Progenitor cell of endocrine pancreas (in vitro differentiated cells): Measurements from ENCODE around the gene LRCH1. TPM values are rescaled to one million over a fixed set of nuclear protein-coding genes. Genes with fewer than 3 reads are reported as not detected.

Source experiments
- DNase-seq: peaks from one replicate; pipeline ENCODE4 v3.0.0; 2021; ENCODE audit warnings: low spot score; ENCODE audit not compliant: unreplicated experiment
- H3K27ac Mint-ChIP-seq: 2 replicates; pipeline ENCODE4 v1.8.0; 2021; ENCODE audit warnings: mild to moderate bottlenecking, moderate library complexity, mixed read lengths
- H3K27me3 Mint-ChIP-seq: 2 replicates; pipeline ENCODE4 v1.8.0; 2021; ENCODE audit warnings: mixed read lengths
- H3K36me3 Mint-ChIP-seq: 2 replicates; pipeline ENCODE4 v1.8.0; 2022; ENCODE audit warnings: mixed read lengths; ENCODE audit not compliant: insufficient read depth
- H3K4me1 Mint-ChIP-seq: 2 replicates; pipeline ENCODE4 v1.8.0; 2021; ENCODE audit warnings: low read depth, mixed read lengths
- H3K4me3 Mint-ChIP-seq: 2 replicates; pipeline ENCODE4 v1.8.0; 2021; ENCODE audit warnings: low read depth, mild to moderate bottlenecking, moderate library complexity, mixed read lengths
- H3K9me3 Mint-ChIP-seq: 2 replicates; pipeline ENCODE4 v1.8.0; 2021; ENCODE audit warnings: low read depth, mixed read lengths
- CTCF ChIP-seq: fragments of 200-600 bp; sonication (generic); IDR thresholded peaks from one replicate; pipeline ENCODE4 v1.5.0; 2021; ENCODE audit warnings: antibody characterized with exemption, mild to moderate bottlenecking; ENCODE audit not compliant: unreplicated experiment
- total RNA-seq: library from RNA; stranded (reverse); gene quantifications from 2 replicates; pipeline ENCODE4 v1.2.1, GENCODE V29; 2021

The LRCH1 gene
- total RNA-seq, 1 donor from 2014 or later = 17.9 TPM

- Mint-ChIP-seq H3K36me3 (no peaks in the 10 kb centered on the region), H3K9me3 (no peaks in the 10 kb centered on the region), H3K4me1 (peaks cover 3% of the 10 kb centered on the region), H3K27ac (no peak overlapping the region), H3K27me3 (peaks cover 3% of the 10 kb centered on the region), H3K4me3 (no peak overlapping the region)
- DNase-seq = no peak
- TF ChIP-seq CTCF = no peak
Observed at GRCh38 chr13:46535825-46536224, 17.1 kb upstream of the LRCH1 start.

- H3K4me1 Mint-ChIP-seq = peaks cover 3% of the 10 kb centered on the region
- no peak for DNase-seq
- H3K27me3 Mint-ChIP-seq = peaks cover 3% of the 10 kb centered on the region
- no peaks in the 10 kb centered on the region for H3K9me3 Mint-ChIP-seq
- peak overlapping the region; percentile 26 for H3K27ac Mint-ChIP-seq
- no peak for TF ChIP-seq CTCF
- H3K36me3 Mint-ChIP-seq = no peaks in the 10 kb centered on the region
- H3K4me3 Mint-ChIP-seq = no peak overlapping the region
Observed at GRCh38 chr13:46536341-46536740, 16.6 kb upstream of the LRCH1 start.

DNA sequence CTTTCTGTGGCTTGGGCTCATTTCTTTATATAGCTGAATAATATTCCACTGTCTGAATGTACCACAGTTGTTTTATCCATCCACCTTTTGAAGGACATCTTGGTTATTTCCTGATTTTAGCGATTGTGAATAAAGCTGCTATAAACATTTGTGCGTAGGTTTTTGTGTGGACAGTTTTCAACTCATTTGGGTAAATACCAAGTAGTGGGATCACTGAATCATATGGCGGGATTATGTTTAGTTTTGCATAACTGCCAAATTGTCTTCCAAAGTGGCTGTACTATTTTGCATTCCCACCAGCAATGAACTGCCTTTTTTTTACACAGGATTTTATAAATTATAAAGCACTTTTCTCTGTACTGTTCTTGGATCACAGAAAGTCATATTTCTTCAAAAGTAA lies 13.7 kb upstream of the LRCH1 start:
- no peaks in the 10 kb centered on the region for H3K9me3 Mint-ChIP-seq
- DNase-seq = no peak
- no peaks in the 10 kb centered on the region for H3K36me3 Mint-ChIP-seq
- no peak for TF ChIP-seq CTCF
- H3K4me1 Mint-ChIP-seq = peaks cover 3% of the 10 kb centered on the region
- H3K4me3 Mint-ChIP-seq = no peak overlapping the region
- no peaks in the 10 kb centered on the region for H3K27me3 Mint-ChIP-seq
- H3K27ac Mint-ChIP-seq = no peak overlapping the region

DNA sequence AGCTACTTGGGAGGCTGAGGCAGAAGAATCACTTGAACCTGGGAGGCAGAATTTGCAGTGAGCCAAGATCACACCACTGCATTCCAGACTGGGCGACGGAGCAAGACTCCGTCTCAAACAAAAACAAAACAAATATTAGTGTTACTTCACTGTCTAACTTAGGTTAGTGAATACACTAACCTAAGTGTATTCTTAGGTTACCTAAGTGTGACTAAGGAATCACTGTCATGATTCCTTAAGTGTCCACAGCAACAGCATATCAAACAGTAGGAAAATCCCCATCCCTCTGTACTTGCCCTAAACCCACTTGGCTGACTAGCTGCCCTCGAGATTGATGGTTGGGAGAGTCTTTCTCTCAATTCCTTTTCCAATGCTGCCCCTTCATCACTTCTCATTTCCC lies 11.8 kb upstream of the LRCH1 start:
- H3K27me3 Mint-ChIP-seq = peaks cover 2% of the 10 kb centered on the region
- TF ChIP-seq CTCF = no peak
- no peak overlapping the region for H3K27ac Mint-ChIP-seq
- no peak for DNase-seq
- H3K36me3 Mint-ChIP-seq = no peaks in the 10 kb centered on the region
- no peaks in the 10 kb centered on the region for H3K9me3 Mint-ChIP-seq
- H3K4me1 Mint-ChIP-seq = peaks cover 6% of the 10 kb centered on the region
- no peak overlapping the region for H3K4me3 Mint-ChIP-seq

DNA sequence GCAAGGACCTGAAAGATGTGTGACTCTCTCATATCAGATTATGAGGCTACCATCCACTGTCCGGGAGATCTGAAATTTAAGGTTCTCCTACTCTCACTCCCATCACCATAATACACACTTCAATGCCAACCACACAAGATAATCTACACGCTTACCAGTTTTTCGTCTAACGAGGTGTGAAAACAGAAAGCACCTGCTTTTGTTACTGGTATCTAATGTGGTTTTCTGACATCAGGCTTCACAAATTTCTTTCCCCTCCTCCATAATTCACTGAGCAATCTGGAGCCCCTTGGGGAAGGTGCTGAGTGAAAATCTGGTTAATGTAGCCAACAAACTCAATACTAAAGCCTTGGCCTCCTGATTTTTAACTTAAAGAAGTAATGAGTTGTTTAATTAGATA lies 10.1 kb upstream of the LRCH1 start:
- DNase-seq = no peak
- no peak overlapping the region for H3K27ac Mint-ChIP-seq
- H3K9me3 Mint-ChIP-seq = no peaks in the 10 kb centered on the region
- H3K27me3 Mint-ChIP-seq = peaks cover 2% of the 10 kb centered on the region
- H3K36me3 Mint-ChIP-seq = no peaks in the 10 kb centered on the region
- no peak for TF ChIP-seq CTCF
- H3K4me3 Mint-ChIP-seq = no peak overlapping the region
- H3K4me1 Mint-ChIP-seq = peaks cover 4% of the 10 kb centered on the region
